ENCODE data around the gene WNT3A. TPM values are rescaled to one million over a fixed set of nuclear protein-coding genes. Genes with fewer than 3 reads are reported as not detected.

Gene WNT3A
- total RNA-seq, 1 donor: not detected

GRCh38 chr1:228060458-228061190 lies 53.8 kb downstream of the WNT3A start:
- no peak for DNase-seq (ENCODE audit: low read depth)
- peak overlapping the region; percentile 42 for H3K4me3 ChIP-seq (ENCODE audit: low read depth, low read length)
- no peak for TF ChIP-seq CTCF (IDR thresholded peaks at IDR 0.05; ENCODE audit: insufficient read depth, low read depth, low read length)

DNA sequence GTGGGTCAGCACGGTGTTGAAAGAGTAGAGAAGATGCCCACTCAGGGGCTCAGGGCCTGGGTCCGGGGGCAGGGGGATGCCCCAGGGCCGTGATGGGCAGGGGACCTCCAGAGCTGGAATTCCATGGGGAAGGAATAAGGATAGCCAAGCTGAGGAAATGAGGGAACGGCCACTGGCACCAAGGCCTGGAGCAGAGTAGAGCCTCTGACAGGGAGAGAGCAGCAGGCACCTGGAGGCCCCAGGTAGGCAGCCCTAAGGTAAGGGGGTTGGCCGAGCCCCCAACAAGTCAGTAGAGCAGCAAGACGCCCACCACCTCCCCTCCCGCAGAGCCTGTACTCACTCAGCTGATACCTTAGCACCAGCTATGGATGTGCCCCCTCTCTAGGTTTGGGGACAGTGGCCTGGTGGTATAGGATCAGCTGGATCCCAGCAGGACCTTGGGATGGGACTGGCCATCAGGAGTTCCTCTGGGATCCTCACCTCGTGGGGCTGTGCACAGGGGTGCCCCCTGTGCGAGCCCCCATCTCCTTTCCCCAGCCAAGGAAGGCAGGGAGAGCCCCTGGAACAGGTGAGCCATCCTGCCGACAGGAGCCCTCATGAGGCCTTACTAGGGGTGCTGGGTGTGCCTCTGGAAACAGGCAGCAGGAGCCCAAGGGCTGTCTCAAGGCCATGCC lies 54.8 kb downstream of the WNT3A start:
- H3K4me3 ChIP-seq (ENCODE audit: low read depth, low read length): no peak overlapping the region
- no peak for DNase-seq (ENCODE audit: low read depth)
- no peak for TF ChIP-seq CTCF (IDR thresholded peaks at IDR 0.05; ENCODE audit: insufficient read depth, low read depth, low read length)

- no peak overlapping the region for H3K4me3 ChIP-seq (ENCODE audit: low read depth, low read length)
- DNase-seq (ENCODE audit: low read depth): no peak
- TF ChIP-seq CTCF (IDR thresholded peaks at IDR 0.05; ENCODE audit: insufficient read depth, low read depth, low read length): no peak
Observed at GRCh38 chr1:228062085-228062791, 55.4 kb downstream of the WNT3A start.

DNA sequence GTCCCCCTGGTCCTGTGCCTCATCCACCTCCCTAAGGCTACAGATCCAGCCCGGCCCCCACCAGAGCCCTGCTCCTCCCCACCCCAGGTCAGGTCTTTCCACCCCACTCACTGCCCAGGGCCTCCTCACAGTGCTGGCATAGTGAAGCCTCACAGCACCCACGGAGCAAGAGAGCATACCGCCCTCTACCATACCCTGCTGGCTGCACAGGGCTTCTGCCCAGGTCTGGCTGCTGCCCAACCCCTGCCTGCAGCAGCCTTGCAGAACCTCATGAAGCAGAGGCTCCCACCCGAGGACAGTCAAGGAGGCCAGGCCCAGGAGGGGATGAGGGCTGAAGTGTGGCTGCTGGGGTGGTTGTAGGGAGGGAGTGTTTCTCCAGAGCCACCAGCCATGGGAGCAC lies 56.0 kb downstream of the WNT3A start:
- no peak overlapping the region for H3K4me3 ChIP-seq (ENCODE audit: low read depth, low read length)
- no peak for TF ChIP-seq CTCF (IDR thresholded peaks at IDR 0.05; ENCODE audit: insufficient read depth, low read depth, low read length)
- DNase-seq (ENCODE audit: low read depth): no peak

- DNase-seq (ENCODE audit: low read depth): no peak
- TF ChIP-seq CTCF (IDR thresholded peaks at IDR 0.05; ENCODE audit: insufficient read depth, low read depth, low read length): no peak
- H3K4me3 ChIP-seq (ENCODE audit: low read depth, low read length): no peak overlapping the region
Observed at GRCh38 chr1:228063251-228064191, 56.7 kb downstream of the WNT3A start.

DNA sequence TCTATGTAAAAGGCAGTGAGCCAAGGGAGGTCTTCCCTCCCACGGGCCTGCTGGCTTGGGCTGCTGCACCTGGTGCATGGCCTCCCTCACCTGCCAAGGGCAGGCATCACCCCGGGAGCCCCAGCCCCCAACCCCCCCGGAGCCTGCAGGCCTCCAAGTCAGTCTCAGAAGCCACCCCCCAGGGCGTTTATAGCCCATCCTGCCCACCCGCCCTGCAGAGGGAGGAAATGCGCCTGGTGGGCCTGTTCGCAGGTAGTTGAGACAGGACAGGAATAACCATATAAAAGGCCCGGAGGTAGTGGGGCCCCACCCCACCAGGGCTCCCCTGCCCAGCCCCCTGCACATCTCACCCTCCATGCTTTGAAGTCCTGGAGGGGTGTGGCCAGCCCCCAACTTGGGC lies 57.5 kb downstream of the WNT3A start:
- DNase-seq (ENCODE audit: low read depth): no peak
- no peak for TF ChIP-seq CTCF (IDR thresholded peaks at IDR 0.05; ENCODE audit: insufficient read depth, low read depth, low read length)
- H3K4me3 ChIP-seq (ENCODE audit: low read depth, low read length): no peak overlapping the region

All from fibroblast of villous mesenchyme (primary cell).